HG03457 (cell line): ENCODE results near the gene HEMGN.
"Not testable (repeated sequence)": the region's sequence is repeated elsewhere in the genome, so short reads cannot be mapped to it uniquely, and the experiment has no call there.

Experiments used
- ATAC-seq: cut with Tn5 transposase; IDR thresholded peaks from one replicate; pipeline ENCODE4 v1.9.1; 2021; ENCODE audit warnings: moderate number of reproducible peaks; ENCODE audit not compliant: unreplicated experiment

HEMGN gene, protein sequence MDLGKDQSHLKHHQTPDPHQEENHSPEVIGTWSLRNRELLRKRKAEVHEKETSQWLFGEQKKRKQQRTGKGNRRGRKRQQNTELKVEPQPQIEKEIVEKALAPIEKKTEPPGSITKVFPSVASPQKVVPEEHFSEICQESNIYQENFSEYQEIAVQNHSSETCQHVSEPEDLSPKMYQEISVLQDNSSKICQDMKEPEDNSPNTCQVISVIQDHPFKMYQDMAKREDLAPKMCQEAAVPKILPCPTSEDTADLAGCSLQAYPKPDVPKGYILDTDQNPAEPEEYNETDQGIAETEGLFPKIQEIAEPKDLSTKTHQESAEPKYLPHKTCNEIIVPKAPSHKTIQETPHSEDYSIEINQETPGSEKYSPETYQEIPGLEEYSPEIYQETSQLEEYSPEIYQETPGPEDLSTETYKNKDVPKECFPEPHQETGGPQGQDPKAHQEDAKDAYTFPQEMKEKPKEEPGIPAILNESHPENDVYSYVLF

GRCh38 chr9:97938081-97938644 is at the start of gene HEMGN:
TSS of gene HEMGN (minus strand) at chr9:97938172. CDS start at chr9:97938136, 36 bp downstream.
- ATAC-seq = no peak

DNA sequence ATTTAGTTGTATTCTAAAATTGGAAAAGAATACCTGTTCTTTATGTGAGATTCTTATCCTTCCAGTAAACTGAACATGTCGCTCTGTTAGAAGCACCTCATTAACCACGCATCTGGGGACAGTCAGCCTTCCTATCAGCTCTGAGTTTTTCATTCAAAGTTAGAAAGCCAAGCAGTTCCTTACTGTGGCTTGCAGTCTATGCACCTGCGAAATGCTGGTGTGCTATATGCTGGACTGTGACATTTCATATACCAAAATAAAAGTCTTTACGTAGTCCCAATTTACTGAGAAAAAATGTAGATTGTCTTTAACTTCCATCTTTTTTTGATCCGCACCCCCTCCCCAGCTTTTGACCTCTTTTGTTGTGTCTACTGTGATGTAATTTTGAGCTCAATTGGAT is 49.5 kb upstream of the HEMGN start:
- ATAC-seq = no peak

- ATAC-seq = no peak
Observed at GRCh38 chr9:97985058-97985861, 47.3 kb upstream of the HEMGN start.

DNA sequence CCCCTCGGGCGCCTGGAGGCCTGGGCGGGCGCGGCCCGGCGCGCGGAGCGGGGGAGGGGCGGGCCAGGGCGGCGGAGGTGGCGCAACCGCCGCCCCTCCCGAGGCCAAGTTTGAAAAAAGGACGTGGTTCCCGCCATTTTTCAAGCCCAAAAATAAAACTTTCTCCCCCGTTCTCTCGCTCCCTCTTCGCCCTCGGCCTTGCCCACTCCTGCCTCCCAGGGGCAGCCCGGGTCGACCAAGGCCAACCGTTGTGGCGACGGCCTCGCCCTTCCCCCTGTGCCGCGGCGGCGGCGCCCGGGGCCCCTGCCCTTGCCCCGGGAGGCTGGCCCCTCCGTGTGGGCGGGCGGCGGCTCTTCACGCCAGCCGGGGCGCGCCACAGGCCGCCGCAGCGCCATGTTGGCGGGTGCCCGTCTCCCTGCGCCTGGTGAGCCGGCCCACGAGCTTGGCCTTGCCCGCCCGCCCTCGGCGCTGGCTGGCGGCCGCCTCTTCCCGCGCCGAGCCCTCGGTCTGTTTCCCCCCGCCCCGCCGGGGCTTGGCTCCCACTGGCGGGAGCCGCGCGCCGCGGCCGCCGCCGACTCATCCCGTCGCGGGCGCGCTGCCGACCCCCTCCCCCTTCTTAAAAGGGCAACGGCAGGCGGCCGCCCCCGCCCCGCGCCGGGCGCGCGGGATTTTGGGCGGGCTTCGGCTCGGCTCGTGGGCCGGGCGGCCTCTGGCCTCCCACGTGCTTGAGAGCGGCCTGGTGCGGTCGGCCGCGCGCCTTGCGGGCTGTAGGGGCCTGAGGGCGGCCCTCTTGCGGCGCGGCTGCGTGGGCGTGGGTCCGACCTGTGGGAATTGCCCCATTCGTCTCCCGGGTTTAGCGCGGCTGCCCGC is 46.5 kb upstream of the HEMGN start:
- ATAC-seq = no peak

GRCh38 chr9:97983589-97984187 is 45.7 kb upstream of the HEMGN start:
- ATAC-seq = peak; percentile 6

GRCh38 chr9:97982683-97983588 is 45.0 kb upstream of the HEMGN start, which contains the start of gene ANP32B:
TSS of gene ANP32B (plus strand) at chr9:97983341. CDS start at chr9:97983556, 215 bp downstream.
- ATAC-seq = peak; percentile 58

DNA sequence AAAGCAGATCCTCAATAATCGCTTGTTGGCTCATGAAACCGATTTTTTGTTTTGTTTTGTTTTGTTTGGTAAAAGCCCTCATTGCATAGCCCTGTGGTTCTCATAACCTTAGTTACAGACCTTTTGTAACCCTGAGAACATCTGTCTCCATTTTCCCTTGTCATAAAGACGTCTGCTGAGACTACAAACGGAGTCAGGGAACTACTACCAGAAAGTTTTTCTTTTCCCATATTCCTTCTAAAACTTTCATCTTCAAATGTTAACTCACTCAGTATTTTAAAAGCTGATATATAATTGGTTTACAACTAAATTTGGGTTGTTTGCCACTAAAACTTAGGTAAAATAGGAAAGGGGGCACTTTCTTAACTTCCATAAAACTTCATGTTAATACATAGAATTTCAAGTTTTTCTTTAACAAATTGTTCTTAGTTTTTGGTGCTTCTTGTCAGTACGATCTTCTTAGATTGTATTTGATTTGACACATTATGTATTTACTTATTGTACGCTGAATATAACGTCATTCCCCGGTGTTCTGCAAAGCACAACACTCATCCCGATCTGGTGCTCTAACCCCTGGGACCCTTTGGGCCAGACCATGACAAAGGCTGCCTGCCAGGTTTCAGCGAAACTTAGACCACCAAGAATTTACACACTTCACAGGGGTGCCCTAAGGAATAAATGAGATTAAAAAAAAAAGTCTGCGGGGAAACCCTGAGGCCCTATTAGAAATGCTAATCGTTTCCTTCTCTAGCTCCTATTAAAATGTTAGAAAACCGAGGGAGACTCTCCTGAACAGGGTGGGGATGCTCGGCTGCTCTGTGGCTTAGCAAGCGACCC is 44.1 kb upstream of the HEMGN start:
- ATAC-seq = no peak

DNA sequence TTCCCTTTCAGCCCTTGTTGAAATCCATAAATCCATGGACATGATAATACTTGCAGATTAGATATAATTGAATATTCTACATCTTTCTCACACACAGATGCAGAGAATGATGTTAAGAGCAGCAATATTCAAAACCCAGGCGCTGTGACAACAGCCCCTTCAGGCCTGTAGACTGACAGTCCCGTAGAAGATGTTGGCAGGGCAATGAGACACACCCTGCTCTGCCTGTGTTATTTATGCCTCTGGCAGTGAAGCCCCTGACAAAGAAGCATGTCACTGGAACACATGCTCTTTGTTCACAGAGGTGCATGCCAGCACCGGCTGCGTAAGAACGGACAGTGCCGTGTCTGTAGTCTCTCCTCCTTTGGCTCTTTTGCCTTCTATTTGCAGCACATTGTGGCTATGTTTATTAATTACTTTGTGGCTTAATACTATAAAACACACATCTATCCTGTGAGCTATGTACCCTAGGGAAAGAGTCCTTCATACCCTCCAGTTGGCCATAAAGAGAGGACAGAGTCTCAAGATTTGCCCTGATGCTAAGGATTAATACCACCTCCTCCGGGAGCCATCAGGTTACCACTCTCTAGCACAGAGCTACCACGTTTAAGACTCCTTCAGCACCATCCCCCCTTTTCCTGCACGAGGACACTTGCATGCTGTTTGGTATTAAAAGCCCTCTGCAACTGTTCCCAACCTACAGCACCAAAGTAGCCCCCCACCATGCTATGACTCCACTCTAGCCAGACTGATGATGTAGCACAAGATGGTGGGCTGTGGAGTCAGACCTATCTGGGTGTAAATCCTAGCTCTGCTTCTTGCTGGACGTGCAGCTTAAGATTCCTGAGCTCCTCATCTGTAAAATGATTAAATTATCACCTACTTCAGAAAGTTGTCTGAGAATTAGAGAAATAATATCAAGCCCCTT is 43.2 kb upstream of the HEMGN start:
- ATAC-seq = no peak

- no peak for ATAC-seq
Observed at GRCh38 chr9:97980479-97980803, 42.5 kb upstream of the HEMGN start.

DNA sequence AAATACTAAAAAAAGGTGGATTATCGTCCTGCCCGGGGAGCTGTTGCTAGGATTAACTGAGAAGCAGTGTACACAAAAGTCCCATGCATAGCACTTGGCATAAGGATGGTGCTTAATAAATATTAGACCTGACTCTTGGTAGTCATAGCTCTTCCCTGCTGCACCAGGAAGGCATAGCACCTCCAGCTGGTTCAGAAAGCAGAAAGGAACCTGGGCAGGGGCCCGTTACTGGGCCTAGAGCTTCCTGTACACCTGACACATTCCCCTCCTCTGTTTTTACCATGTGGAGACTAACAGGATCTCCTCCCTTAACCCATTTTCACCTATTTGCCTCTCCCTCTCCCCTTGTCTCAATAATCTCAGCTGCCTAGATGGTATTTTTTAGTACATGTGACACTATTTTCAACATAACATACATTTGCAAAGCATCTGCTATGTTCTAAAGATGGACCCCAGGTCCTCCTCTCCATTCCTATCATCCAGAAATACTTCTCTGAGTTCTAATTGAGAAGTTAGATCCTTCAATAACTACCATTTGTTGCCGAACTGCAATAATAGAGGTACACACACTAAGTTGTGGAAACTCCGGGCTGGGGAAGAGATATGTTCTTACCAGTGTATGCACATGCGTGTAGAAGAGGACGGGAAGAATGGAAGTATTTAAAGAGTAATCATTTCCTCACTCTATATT is 42.0 kb upstream of the HEMGN start:
- ATAC-seq = no peak

GRCh38 chr9:97978371-97979130 is 40.6 kb upstream of the HEMGN start:
- ATAC-seq = no peak

GRCh38 chr9:97976633-97977032 is 38.7 kb upstream of the HEMGN start:
- ATAC-seq = not testable (repeated sequence)

DNA sequence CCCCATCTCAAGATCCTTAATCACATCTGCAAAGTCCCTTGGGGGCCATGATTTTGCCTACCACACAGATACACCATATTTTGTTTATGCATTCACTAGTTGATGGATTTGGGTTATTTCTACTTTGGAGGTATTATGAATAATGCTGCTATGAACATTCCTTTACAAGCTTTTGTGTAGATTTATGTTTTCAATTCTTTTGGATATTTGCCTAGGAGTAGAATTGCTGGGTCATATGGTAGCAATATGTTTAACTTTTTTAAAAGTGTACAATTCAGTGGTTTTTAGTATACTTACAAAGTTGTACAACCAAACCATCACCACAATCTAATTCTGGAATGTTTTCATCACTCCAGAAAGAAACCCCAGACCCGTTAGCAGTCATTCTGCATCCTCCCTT is 37.4 kb upstream of the HEMGN start:
- no peak for ATAC-seq

DNA sequence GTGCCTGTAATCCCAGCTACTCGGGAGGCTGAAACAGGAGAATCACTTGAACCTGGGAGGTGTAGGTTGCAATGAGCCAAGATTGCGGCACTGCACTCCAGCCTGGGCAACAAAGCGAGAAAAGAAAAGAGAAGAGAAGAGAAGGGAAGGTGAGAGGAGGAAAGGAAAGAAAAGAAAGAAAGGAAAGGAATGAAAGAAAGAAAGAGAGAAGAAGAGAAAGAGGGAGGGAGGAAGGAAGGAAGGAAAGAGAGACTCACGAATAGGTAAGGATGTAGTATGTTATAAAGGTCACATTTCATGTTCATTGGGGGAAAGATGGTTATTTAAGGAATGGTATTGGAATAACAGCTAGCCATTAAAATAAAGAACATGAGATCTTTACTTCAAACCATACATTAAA is 34.8 kb upstream of the HEMGN start:
- ATAC-seq = no peak

DNA sequence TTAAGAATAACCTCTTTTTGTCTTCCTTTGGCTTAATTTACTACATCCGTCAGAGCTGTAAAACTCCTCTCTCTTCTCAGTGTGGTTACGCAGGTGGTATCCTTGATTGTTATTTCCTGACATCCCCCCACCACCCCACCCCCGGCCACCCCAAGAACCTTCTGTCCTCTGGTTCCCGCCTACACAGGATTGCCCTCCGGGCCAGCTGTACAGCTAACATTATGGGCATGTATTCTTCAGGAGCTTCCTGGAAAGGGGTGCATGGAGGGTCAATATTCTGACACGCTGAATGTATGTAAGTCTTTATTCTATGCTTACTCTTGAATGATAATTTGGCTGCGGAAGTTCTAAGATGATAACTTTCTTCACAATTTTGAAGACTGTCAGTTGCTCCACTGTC is 32.2 kb upstream of the HEMGN start:
- no peak for ATAC-seq

DNA sequence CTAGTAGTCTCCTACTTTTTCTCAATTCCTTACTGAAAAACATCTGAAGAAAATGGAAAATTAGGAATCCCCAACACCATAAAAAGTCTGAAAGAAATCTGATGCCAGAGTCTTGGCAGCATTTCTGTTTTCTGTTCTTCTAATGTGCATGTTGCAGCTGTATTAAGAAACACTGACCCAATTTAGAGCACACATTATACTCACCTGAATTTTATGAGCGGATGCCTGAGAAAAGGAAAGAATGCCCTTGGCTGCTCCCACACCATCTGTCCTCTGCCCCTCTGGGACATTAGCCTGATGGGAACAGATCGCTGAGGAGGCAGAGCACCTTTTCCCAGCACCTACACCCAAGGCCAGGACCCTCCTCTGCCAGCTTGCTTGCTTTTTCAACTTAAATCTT is 31.0 kb upstream of the HEMGN start:
- no peak for ATAC-seq
